Thymus (tissue), 11 donors: ENCODE measurements around the gene POLR2H. TPM values are rescaled to one million over a fixed set of nuclear protein-coding genes. Genes with fewer than 3 reads are reported as not detected.
A peak's percentile ranks its signal among the peaks of the same experiment; 100 is the strongest.

Source experiments
- DNase-seq, 9 donors: peaks; one replicate each; pipeline ENCODE4 v3.0.0-alpha.2; 2013; ENCODE audit warnings: low spot score in 9 of 9, low read depth in 6 of 9, missing footprints in 1 of 9
- H3K27ac ChIP-seq, 2 donors: one replicate each; pipeline ENCODE4 v1.5.1; 2013; ENCODE audit warnings: control low read depth in 1 of 2, low read depth in 1 of 2, low read length in 1 of 2, mild to moderate bottlenecking in 1 of 2, moderate library complexity in 1 of 2
- H3K27me3 ChIP-seq, 2 donors: one replicate each; pipeline ENCODE4 v1.5.1; 2013; ENCODE audit warnings: low read length in 1 of 2; ENCODE audit not compliant: control insufficient read depth in 2 of 2, insufficient read depth in 1 of 2
- H3K36me3 ChIP-seq, 2 donors: one replicate each; pipeline ENCODE4 v1.5.1; 2013; ENCODE audit warnings: low read length in 1 of 2, mild to moderate bottlenecking in 1 of 2, moderate library complexity in 1 of 2; ENCODE audit not compliant: control insufficient read depth in 2 of 2, insufficient read depth in 2 of 2
- H3K4me1 ChIP-seq, 2 donors: one replicate each; pipeline ENCODE4 v1.5.1; 2013; ENCODE audit warnings: low read length in 2 of 2; ENCODE audit not compliant: control insufficient read depth in 2 of 2, insufficient read depth in 2 of 2
- H3K4me3 ChIP-seq, 2 donors: one replicate each; pipeline ENCODE4 v1.5.1; 2013; ENCODE audit warnings: low read length in 2 of 2, control low read depth in 1 of 2, mild to moderate bottlenecking in 1 of 2
- H3K9me3 ChIP-seq, 2 donors: one replicate each; pipeline ENCODE4 v1.5.1; 2013; ENCODE audit warnings: low read length in 1 of 2, mild to moderate bottlenecking in 1 of 2; ENCODE audit not compliant: control insufficient read depth in 2 of 2, insufficient read depth in 1 of 2
- WGBS: extraction: QIAGEN DNeasy Blood & Tissue Kit; methylation state at CpG from one replicate; pipeline ENCODE4 v1.1.7; 2013; 5-methylcytosine and 5-hydroxymethylcytosine counted together
- polyA plus RNA-seq: library from polyadenylated mRNA; stranded (reverse); fragments of 200-250 nt; gene quantifications from one replicate; pipeline ENCODE4 v1.2.3, GENCODE V29; 2013
- total RNA-seq: library from RNA; stranded (reverse); fragments of 120-200 nt; gene quantifications from one replicate; pipeline ENCODE4 v1.2.4, GENCODE V29; 2013
- donor health status: healthy.

POLR2H gene
- total and polyA plus RNA-seq, 2 donors, result 76.0 to 117 TPM

GRCh38 chr3:184354754-184355153 is 6.8 kb upstream of the POLR2H start:
- DNase-seq, result no peak
- 87% methylated on average over 8 of the region's 8 CpGs for WGBS
- Histone ChIP-seq H3K27me3 (peaks cover 0 to 17% of the 10 kb centered on the region in 2 donors), H3K27ac (no peak overlapping the region), H3K9me3 (peaks cover 0 to 3% of the 10 kb centered on the region in 2 donors), H3K4me1 (no peaks in the 10 kb centered on the region), H3K4me3 (no peak overlapping the region), H3K36me3 (peaks cover 0 to 3% of the 10 kb centered on the region in 2 donors)

- H3K27ac ChIP-seq, result no peak overlapping the region
- DNase-seq, result no peak
- H3K9me3 ChIP-seq, result peaks cover 0 to 3% of the 10 kb centered on the region in 2 donors
- 96% methylated on average over 18 of the region's 18 CpGs for WGBS
- peaks cover 0 to 3% of the 10 kb centered on the region in 2 donors for H3K36me3 ChIP-seq
- peaks cover 0 to 22% of the 10 kb centered on the region in 2 donors for H3K27me3 ChIP-seq
- H3K4me1 ChIP-seq, result no peaks in the 10 kb centered on the region
- no peak overlapping the region for H3K4me3 ChIP-seq
Measured at GRCh38 chr3:184355261-184356040, 6.1 kb upstream of the POLR2H start.

- 96% methylated on average over 24 of the region's 24 CpGs for WGBS
- no peak for DNase-seq
Measured at GRCh38 chr3:184357248-184358123, 4.0 kb upstream of the POLR2H start.

GRCh38 chr3:184358124-184358767 is 3.3 kb upstream of the POLR2H start:
- no peak for DNase-seq
- Histone ChIP-seq H3K4me3 (no peak overlapping the region), H3K36me3 (no peaks in the 10 kb centered on the region), H3K4me1 (peaks cover 9 to 11% of the 10 kb centered on the region in 2 donors), H3K27ac (no peak overlapping the region), H3K9me3 (peaks cover 1 to 3% of the 10 kb centered on the region in 2 donors), H3K27me3 (peaks cover 7 to 42% of the 10 kb centered on the region in 2 donors)
- 97% methylated on average over 12 of the region's 12 CpGs for WGBS

More at GRCh38 chr3:184357248-184358123, 4.0 kb upstream of the POLR2H start:
- H3K36me3 ChIP-seq, result peaks cover 0 to under 1% of the 10 kb centered on the region in 2 donors
- H3K27me3 ChIP-seq, result peaks cover 7 to 40% of the 10 kb centered on the region in 2 donors
- peaks cover 9 to 11% of the 10 kb centered on the region in 2 donors for H3K4me1 ChIP-seq
- H3K4me3 ChIP-seq, result no peak overlapping the region
- H3K9me3 ChIP-seq, result peaks cover 0 to 3% of the 10 kb centered on the region in 2 donors
- H3K27ac ChIP-seq, result no peak overlapping the region

- no peak for DNase-seq
- no peaks in the 10 kb centered on the region for H3K36me3 ChIP-seq
- 96% methylated on average over 14 of the region's 14 CpGs for WGBS
- peaks cover 7 to 42% of the 10 kb centered on the region in 2 donors for H3K27me3 ChIP-seq
- H3K9me3 ChIP-seq, result peaks cover 2 to 3% of the 10 kb centered on the region in 2 donors
- H3K4me1 ChIP-seq, result peaks cover 9 to 16% of the 10 kb centered on the region in 2 donors
- no peak overlapping the region for H3K4me3 ChIP-seq
- no peak overlapping the region for H3K27ac ChIP-seq
Measured at GRCh38 chr3:184358921-184359350, 2.6 kb upstream of the POLR2H start.

- H3K27me3 ChIP-seq, result peaks cover 7 to 42% of the 10 kb centered on the region in 2 donors
- 96% methylated on average over 9 of the region's 9 CpGs for WGBS
Measured at GRCh38 chr3:184359610-184360009, 1.9 kb upstream of the POLR2H start.

GRCh38 chr3:184360070-184360928 is 1.2 kb upstream of the POLR2H start:
- peaks cover 0 to 5% of the 10 kb centered on the region in 2 donors for H3K36me3 ChIP-seq
- peaks cover 2 to 3% of the 10 kb centered on the region in 2 donors for H3K9me3 ChIP-seq
- H3K4me1 ChIP-seq, result peaks cover 9 to 18% of the 10 kb centered on the region in 2 donors
- peaks cover 7 to 42% of the 10 kb centered on the region in 2 donors for H3K27me3 ChIP-seq
- WGBS, result 95% methylated on average over 12 of the region's 12 CpGs
- no peak overlapping the region for H3K4me3 ChIP-seq
- no peak overlapping the region for H3K27ac ChIP-seq
- no peak for DNase-seq

More at GRCh38 chr3:184359610-184360009, 1.9 kb upstream of the POLR2H start:
- Histone ChIP-seq H3K9me3 (peaks cover 2 to 3% of the 10 kb centered on the region in 2 donors), H3K4me3 (no peak overlapping the region), H3K36me3 (no peaks in the 10 kb centered on the region), H3K4me1 (peaks cover 9 to 18% of the 10 kb centered on the region in 2 donors), H3K27ac (no peak overlapping the region)
- no peak for DNase-seq

GRCh38 chr3:184360929-184361531 is 480 bp upstream of the POLR2H start:
- no peak overlapping the region for H3K27ac ChIP-seq
- DNase-seq, result no peak
- peaks cover 0 to 9% of the 10 kb centered on the region in 2 donors for H3K36me3 ChIP-seq
- peaks cover 2 to 3% of the 10 kb centered on the region in 2 donors for H3K9me3 ChIP-seq
- peaks cover 7 to 42% of the 10 kb centered on the region in 2 donors for H3K27me3 ChIP-seq
- H3K4me3 ChIP-seq, result peak overlapping the region; percentile 5 to 83
- H3K4me1 ChIP-seq, result peaks cover 9 to 18% of the 10 kb centered on the region in 2 donors
- WGBS, result 17% methylated on average over 24 of the region's 24 CpGs
